D721Med (cell line): ENCODE data around the gene RBM4.

Source experiments
- DNase-seq: peaks from one replicate; pipeline ENCODE4 v3.0.0; 2011; ENCODE audit warnings: low spot score; ENCODE audit not compliant: insufficient read length
- FAIRE-seq: peaks from 2 replicates; lab custom pipeline; 2011; peaks lifted over from hg19 to GRCh38; lab: Jason Lieb, UNC
- CTCF ChIP-seq: IDR thresholded peaks from 2 replicates; pipeline ENCODE4 v1.5.1; 2012; ENCODE audit warnings: mild to moderate bottlenecking, control low read depth; ENCODE audit not compliant: insufficient read depth; ENCODE audit errors: missing control alignments

The RBM4 gene

GRCh38 chr11:66659763-66660162, 21.3 kb downstream of the RBM4 start:
- DNase-seq (no peak), FAIRE-seq (no peak)
- TF ChIP-seq CTCF = no peak

- no peak for DNase-seq
- no peak for FAIRE-seq
- no peak for TF ChIP-seq CTCF
These were observed 25.3 kb downstream of the RBM4 start for GRCh38 chr11:66663741-66664296.

- FAIRE-seq (no peak), DNase-seq (no peak)
These were observed 26.9 kb downstream of the RBM4 start for GRCh38 chr11:66665369-66665768.

GRCh38 chr11:66670816-66671215, 32.3 kb downstream of the RBM4 start:
- TF ChIP-seq CTCF = no peak
- no peak for DNase-seq
- FAIRE-seq = no peak

More at GRCh38 chr11:66665369-66665768, 26.9 kb downstream of the RBM4 start:
- no peak for TF ChIP-seq CTCF

- no peak for TF ChIP-seq CTCF
- FAIRE-seq (no peak), DNase-seq (no peak)
These were observed 36.6 kb downstream of the RBM4 start for GRCh38 chr11:66674964-66675602.

- FAIRE-seq (no peak), DNase-seq (no peak)
- TF ChIP-seq CTCF = no peak
These were observed 37.9 kb downstream of the RBM4 start for GRCh38 chr11:66676282-66676919.
